ENCODE data around the gene SRI.
"Not testable (repeated sequence)": the region's sequence is repeated elsewhere in the genome, so short reads cannot be mapped to it uniquely, and the experiment has no call there.

Gene SRI

DNA sequence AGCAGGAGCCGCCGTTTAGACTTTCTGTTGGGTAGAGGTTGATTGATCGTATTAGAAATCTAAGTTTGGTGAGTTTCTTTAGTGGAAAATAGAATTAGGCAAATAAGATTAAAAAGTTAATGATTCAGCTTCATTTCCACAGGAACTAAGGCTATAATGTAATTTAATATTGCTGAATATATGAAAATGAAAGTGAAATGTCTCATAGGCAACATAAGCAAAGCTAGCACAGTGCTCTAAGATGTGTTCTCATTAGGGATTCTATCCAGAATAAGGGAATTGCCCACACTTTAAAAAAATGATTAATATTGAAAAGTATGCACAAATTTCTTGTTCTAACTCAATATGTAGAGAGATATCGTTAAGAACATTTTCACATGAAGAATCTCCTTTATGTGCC, 47.0 kb downstream of the SRI start:
- DNase-seq: no peak

DNA sequence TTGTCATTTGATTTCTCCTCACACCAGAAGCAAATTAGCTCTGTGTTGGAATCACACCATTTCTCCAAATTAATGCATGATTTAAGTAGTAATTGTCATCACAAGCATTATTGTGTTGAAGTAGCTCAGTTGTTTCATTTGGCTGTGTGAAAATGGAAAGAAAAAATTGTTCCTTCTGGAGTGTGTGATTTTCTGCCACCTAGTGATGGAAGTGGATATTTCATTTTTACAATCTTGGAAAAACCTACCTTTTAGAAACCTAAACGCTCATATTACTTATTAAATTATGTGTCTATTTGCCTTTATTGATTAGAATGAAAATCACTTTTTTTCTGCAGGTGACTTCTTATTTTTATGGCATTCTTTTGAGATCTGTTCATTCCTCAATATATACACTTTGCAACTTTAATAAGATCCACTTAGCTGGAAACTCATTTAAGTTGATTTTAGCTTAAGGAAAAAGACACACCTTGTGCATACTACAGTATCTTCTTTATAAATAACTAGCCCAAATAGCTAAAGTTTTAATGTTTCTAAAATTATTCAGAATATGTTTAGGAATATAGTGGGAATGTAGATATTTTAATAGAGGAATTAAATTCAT, 50.0 kb downstream of the SRI start:
- DNase-seq: no peak

DNA sequence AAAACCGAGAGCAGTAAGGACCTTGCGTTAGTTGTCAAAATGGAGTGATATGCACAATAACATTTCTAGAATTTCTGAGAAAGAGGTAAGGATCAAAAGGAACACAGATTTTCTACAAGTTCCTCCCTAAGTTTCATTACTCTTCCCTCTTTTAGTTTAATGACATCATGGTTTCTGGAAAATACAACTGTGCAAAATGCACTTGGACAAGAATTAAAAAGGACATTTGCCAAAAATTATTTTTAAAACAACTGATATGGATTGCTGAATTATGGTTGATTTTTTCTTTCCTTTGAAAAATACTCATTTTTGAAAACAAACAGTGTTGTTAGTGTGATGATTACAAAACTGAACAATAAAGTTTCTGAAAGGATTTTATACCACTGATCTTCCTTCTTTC, 52.1 kb downstream of the SRI start:
- DNase-seq: no peak

DNA sequence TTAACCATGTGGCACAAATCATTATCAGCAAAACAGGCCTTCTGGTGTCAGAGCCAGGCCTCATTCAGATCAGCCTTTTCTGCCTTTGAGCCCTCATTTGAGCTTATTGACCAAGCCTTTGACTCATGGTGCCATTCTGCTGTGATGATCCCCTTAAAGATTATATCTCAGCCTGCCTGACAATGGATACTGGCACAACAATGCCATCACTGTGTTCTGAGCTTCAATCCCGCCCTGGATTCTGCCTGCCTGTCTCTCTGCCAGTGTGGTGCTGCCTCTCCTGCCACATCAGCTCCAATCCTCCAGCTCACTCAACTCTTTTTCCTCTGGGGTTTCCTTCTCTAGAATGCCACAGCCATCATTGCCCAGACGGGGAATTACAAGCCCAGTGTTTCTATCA, 52.6 kb downstream of the SRI start:
- no peak for DNase-seq

DNA sequence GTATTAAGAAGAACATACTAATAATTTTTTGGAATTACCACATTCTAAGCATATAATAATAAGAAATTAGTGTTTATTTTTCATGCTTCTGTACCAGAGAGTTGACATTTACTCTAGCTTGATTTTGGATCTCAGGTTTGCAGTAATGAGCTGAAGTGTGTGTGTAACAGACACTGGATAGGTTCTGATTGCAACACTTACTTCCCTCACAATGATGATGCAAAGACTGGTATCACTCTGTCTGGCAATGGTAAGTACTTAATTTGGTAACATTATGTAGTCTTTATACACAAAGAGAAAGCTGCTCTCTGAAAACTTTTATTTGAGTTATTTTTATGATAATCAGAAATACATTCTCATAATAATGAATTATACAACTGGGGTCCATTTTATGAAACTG, 54.1 kb downstream of the SRI start:
- DNase-seq: no peak

DNA sequence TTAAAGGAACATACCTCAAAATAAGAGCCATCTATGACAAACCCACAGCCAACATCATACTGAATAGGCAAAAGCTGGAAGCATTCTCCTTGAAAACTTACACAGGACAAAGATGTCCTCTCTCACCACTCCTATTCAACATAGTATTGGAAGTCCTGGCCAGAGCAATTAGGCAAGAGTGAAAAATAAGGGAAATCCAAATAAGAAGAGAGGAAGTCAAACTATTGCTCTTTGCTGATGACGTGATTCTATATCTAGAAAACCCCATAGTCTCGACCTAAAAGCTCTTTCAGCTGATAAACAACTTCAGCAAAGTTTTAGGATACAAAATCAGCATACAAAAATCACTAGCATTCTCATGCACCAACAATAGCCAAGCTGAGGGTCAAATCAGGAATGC, 60.1 kb downstream of the SRI start:
- not testable (repeated sequence) for DNase-seq

DNA sequence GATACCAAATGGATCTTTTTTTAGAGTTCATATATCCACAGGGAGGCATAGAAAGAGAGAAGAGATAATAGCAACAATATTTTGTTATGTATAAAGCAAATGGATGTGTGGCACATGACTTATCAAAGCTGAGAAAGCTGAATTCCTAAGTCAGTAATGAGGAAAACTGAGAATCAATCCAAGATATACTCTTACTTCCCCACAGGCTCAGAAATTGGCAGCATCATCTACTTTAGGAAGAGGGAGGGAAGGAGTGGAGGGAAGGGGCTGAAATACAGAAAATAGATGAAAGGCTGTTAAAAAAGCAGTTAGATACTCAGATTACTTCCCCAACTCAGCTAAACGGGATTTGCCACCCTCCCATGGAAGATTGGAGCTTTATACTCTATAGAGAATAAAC, 63.5 kb downstream of the SRI start:
- no peak for DNase-seq

DNA sequence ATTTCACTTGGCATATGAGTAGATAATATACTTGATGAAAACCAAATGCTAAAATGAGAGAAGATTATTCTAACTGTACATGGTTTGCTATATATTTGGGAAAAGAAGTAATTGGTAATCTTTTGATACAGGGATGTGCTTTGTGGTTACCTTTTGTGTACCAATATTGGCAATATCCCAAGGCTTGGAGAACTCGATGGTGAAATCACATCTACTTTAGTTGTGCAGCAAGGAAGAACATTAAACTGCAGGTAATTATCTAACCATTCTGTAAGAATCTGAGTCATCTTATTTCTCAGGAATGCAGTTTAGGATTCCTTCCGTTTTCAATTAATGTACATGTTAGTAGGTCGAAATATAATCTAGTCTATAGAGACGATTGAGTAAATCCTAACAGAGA, 64.1 kb downstream of the SRI start:
- DNase-seq: no peak

Measured in right hindlimb (tissue), 1 donor.